Astrocyte of the spinal cord (primary cell): ENCODE data around the gene DGCR2.
"Not testable (repeated sequence)": the region's sequence is repeated elsewhere in the genome, so short reads cannot be mapped to it uniquely, and the experiment has no call there.

Source experiments
- DNase-seq: peaks from one replicate; pipeline ENCODE4 v3.0.0; 2011; ENCODE audit warnings: low read depth, low spot score
- H3K4me3 ChIP-seq: 2 replicates; pipeline ENCODE4 v1.5.1; 2011; ENCODE audit warnings: low read depth, mild to moderate bottlenecking, low read length, moderate library complexity
- CTCF ChIP-seq: IDR thresholded peaks from 2 replicates; pipeline ENCODE4 v1.5.1; 2012; ENCODE audit warnings: low read depth, mild to moderate bottlenecking, low read length, inconsistent platforms
- in situ Hi-C: cut with HindIII; loops from 2 replicates; pipeline ENCODE4 v1.10.0; 2017; ENCODE audit warnings: low sequenced_read_pairs

DGCR2 gene

GRCh38 chr22:19166421-19166820, 44.2 kb upstream of the DGCR2 start:
- no peak overlapping the region for H3K4me3 ChIP-seq
- TF ChIP-seq CTCF = no peak
- in situ Hi-C loops = no loop called here
- DNase-seq = no peak

- TF ChIP-seq CTCF = no peak
- no peak overlapping the region for H3K4me3 ChIP-seq
- in situ Hi-C loops = no loop called here
- DNase-seq = no peak
Measured at GRCh38 chr22:19164425-19164824, 42.2 kb upstream of the DGCR2 start.

GRCh38 chr22:19158649-19159048, 36.4 kb upstream of the DGCR2 start:
- DNase-seq, in situ Hi-C loops, H3K4me3 ChIP-seq: not testable (repeated sequence)

GRCh38 chr22:19156109-19156508, 33.9 kb upstream of the DGCR2 start:
- in situ Hi-C loops, H3K4me3 ChIP-seq, DNase-seq: not testable (repeated sequence)

GRCh38 chr22:19152942-19153883, 31.0 kb upstream of the DGCR2 start:
- no peak for TF ChIP-seq CTCF
- no peak for DNase-seq
- H3K4me3 ChIP-seq = no peak overlapping the region
- in situ Hi-C loops = no loop called here

- H3K4me3 ChIP-seq = no peak overlapping the region
- no peak for DNase-seq
- no peak for TF ChIP-seq CTCF
- in situ Hi-C loops = no loop called here
Measured at GRCh38 chr22:19151329-19152191, 29.3 kb upstream of the DGCR2 start.

- TF ChIP-seq CTCF = no peak
- no peak overlapping the region for H3K4me3 ChIP-seq
- no peak for DNase-seq
- in situ Hi-C loops = no loop called here
Measured at GRCh38 chr22:19150482-19151328, 28.5 kb upstream of the DGCR2 start.
